Left forelimb (tissue), 1 donor: ENCODE results near the gene DCAF12L1.
A peak's percentile ranks its signal among the peaks of the same experiment; 100 is the strongest.

Experiments
- DNase-seq: peaks from one replicate; pipeline ENCODE4 v3.0.0-alpha.2; 2018; ENCODE audit warnings: low spot score

DCAF12L1 gene

DNA sequence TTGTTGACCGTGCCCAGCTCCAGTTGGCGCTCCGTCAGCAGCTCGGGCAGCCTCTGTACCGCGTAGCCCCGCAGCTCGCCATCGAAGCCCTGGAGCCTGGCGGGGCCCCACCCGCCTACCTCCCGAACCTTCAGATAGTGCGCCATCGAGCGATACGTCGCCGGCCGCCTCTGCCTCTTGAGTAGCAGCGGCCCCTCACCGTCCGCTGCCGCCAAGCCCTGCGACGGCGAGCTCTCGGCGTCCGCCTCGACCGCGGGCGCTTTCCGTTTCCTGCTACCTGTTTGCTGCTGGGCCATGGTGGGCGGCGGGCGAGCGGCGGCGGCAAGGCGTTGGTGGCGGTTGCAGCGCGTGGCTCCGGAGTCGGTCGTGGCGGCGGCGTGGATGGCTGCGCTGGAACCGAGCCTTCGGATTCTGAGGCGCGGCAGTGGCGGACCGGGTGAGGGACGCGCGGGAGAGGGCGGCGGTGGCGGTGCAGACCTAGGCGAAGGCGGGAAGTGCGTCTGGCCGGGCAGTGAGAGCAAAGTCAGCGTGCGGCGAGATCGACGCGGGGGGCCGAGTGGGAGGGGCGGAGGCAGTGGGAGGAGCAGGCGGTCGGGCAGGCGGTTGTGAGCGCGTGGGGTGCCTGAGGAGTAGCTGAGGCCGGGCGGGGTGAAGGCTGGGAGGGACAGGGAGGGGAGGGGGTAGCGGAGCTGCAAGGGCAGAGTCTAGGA is at the start of gene DCAF12L1:
Gene DCAF12L1, minus strand, starts transcription at position 502 of the 710 bp plus-strand sequence. Its CDS starts 206 bp downstream, at position 296.
- peak; percentile 63 for DNase-seq

DNA sequence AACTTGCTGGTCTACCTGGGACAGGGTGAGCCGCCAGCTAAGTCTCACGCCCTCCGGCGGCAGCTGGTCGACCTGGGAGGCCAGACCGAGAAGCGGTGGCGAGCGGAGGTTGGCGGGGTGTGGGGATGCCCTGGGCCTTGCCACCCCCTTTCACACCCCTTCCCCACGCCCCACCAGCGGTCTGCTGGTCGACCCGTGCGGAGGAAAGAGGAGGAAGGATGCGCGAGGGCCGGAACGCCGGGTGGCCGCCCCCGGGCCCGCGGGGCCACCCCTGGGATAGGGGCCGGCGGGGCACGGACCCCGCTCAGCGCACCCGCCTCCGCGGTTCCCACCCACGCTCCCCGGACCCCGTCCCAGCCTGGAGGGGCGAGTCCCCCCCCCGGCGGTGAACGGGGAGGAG is 28.3 kb upstream of the DCAF12L1 start:
- no peak for DNase-seq

- DNase-seq, result no peak
These were observed 23.3 kb upstream of the DCAF12L1 start for GRCh38 chrX:126575911-126576310.

DNA sequence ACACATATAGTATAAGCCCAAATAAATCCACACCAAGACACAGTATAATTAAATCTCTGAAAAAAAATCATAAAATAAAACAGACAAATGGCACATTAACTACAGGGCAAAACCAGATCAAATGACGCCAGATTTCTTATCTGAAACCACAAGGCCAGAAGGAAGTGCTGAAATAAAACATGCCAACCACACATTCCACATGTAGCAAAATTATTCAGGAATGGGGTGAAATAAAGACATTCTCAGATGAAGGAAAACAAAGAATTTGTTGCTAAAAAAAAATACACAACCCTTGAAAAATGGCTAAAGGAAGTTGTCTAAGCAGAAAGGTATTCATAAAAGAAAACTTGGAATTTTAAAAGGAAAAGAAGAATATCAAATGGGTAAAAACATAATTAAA is 4.5 kb upstream of the DCAF12L1 start:
- no peak for DNase-seq

GRCh38 chrX:126551725-126552312 is 795 bp downstream of the DCAF12L1 start:
- no peak for DNase-seq

DNA sequence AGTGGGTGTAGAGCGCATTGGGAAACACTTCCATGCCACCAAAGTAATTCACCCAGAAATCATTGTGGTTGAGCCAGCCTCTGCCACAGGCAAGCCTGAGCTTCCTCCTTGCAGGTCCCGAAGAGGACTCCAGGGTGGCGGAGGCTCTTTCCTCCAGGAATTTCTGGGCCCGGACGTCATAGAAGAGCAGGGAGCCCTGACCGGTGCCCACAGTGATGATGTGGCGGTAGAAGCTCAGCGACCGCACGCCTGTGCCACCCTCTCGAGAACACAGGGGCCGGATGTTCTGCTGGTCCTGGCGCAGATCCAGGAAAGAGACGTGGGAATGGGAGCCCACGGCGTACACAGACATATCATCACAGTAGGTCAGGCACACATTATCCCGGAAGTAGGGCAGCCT is 1.3 kb downstream of the DCAF12L1 start:
- no peak for DNase-seq

GRCh38 chrX:126550816-126551215 is 1.8 kb downstream of the DCAF12L1 start:
- DNase-seq, result no peak

DNA sequence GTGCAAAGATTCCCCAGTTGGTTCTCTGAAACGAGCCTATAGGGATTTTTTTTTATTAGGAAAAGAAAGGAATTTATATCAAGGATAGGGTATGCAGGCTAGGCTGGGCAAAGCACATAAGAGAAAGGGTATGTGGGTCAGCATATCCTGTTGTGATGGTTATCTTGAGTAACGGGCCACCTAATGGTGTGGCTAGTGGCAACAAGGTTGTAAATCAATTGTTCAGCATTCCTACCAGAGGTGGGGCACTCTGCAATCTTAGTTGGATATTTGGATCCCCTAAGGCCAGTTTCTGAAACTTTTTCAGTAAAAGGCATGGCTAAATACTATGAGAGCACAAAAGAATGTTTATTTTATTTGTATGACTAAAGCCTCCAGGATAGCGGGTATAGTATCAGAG is 42.7 kb downstream of the DCAF12L1 start:
- no peak for DNase-seq
